GM21717 (cell line): Measurements from ENCODE around the gene HCFC2.

Source experiments
- ATAC-seq: cut with Tn5 transposase; IDR thresholded peaks from one replicate; pipeline ENCODE4 v1.9.1; 2021; ENCODE audit warnings: mild to moderate bottlenecking, moderate library complexity; ENCODE audit not compliant: unreplicated experiment

The HCFC2 gene

DNA sequence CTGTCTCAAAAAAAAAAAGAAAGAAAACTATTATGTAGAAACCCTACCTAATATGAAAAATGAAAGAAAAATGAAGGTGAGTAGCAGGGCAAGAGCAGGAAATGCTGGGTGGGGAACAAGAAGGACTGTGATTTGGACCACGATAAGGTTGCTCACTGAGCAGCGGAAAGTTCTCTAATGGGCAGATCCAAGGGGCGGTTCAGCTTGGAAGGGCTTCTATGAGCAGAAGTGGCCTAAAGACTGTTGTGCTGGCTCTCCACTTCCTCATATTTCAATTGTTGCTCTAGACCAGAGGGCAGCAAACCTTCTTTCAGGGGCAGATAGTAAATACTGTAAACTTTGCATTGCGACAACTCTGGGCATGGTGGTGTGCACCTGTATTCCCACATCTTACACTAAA, 90.0 kb downstream of the HCFC2 start:
- ATAC-seq, result no peak

DNA sequence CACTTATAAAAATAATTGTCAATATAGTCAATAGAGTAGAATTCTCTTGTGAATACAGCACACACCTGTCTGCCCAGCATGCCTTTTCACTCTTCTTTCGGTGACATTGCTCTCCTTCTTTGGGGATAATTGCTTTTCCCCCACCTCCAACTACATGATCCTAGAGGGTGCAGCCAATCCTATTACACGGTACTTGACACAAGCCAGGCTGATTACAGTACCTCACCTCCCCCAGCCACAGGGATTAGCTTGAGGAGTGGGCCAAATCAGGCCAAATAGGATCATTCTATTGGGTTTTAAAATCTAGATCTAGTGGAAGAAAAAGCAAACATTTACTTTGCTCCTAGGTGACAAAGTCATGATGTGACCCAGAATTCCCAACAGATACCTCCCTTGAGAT, 90.5 kb downstream of the HCFC2 start:
- no peak for ATAC-seq
